ENCODE data around the gene TNFRSF12A.
"Not testable (repeated sequence)": the region's sequence is repeated elsewhere in the genome, so short reads cannot be mapped to it uniquely, and the experiment has no call there.

TNFRSF12A gene

GRCh38 chr16:3047387-3047720 lies 27.2 kb downstream of the TNFRSF12A start:
- no peak for TF ChIP-seq CTCF (conservative IDR thresholded peaks at IDR 0.05; ENCODE audit: low read depth, low read length)
- no peak overlapping the region for H3K4me3 ChIP-seq (ENCODE audit: low read depth, low read length)
- no peak for DNase-seq (ENCODE audit: low read depth)

GRCh38 chr16:3049921-3050481 lies 29.8 kb downstream of the TNFRSF12A start:
- no peak overlapping the region for H3K4me3 ChIP-seq (ENCODE audit: low read depth, low read length)
- DNase-seq (ENCODE audit: low read depth) = no peak
- no peak for TF ChIP-seq CTCF (conservative IDR thresholded peaks at IDR 0.05; ENCODE audit: low read depth, low read length)

GRCh38 chr16:3050487-3050886 lies 30.3 kb downstream of the TNFRSF12A start:
- TF ChIP-seq CTCF (conservative IDR thresholded peaks at IDR 0.05; ENCODE audit: low read depth, low read length) = no peak
- H3K4me3 ChIP-seq (ENCODE audit: low read depth, low read length) = no peak overlapping the region
- DNase-seq (ENCODE audit: low read depth) = no peak

- DNase-seq (ENCODE audit: low read depth) = no peak
- TF ChIP-seq CTCF (conservative IDR thresholded peaks at IDR 0.05; ENCODE audit: low read depth, low read length) = no peak
- H3K4me3 ChIP-seq (ENCODE audit: low read depth, low read length) = no peak overlapping the region
Observed at GRCh38 chr16:3051009-3051408, 30.8 kb downstream of the TNFRSF12A start.

- no peak for TF ChIP-seq CTCF (conservative IDR thresholded peaks at IDR 0.05; ENCODE audit: low read depth, low read length)
- H3K4me3 ChIP-seq (ENCODE audit: low read depth, low read length) = no peak overlapping the region
- no peak for DNase-seq (ENCODE audit: low read depth)
Observed at GRCh38 chr16:3051494-3051893, 31.3 kb downstream of the TNFRSF12A start.

- not testable (repeated sequence) for H3K4me3 ChIP-seq (ENCODE audit: low read depth, low read length); DNase-seq (ENCODE audit: low read depth)
Observed at GRCh38 chr16:3052571-3053329, 32.6 kb downstream of the TNFRSF12A start.

GRCh38 chr16:3053330-3053710 lies 33.2 kb downstream of the TNFRSF12A start:
- DNase-seq (ENCODE audit: low read depth); H3K4me3 ChIP-seq (ENCODE audit: low read depth, low read length): not testable (repeated sequence)

- H3K4me3 ChIP-seq (ENCODE audit: low read depth, low read length) = no peak overlapping the region
- TF ChIP-seq CTCF (conservative IDR thresholded peaks at IDR 0.05; ENCODE audit: low read depth, low read length) = no peak
- no peak for DNase-seq (ENCODE audit: low read depth)
Observed at GRCh38 chr16:3054965-3055733, 35.0 kb downstream of the TNFRSF12A start.

- H3K4me3 ChIP-seq (ENCODE audit: low read depth, low read length); DNase-seq (ENCODE audit: low read depth): not testable (repeated sequence)
Observed at GRCh38 chr16:3055734-3056115, 35.6 kb downstream of the TNFRSF12A start.
